Esophagus squamous epithelium (tissue), 5 donors: ENCODE data around the gene ITGAL. TPM values are rescaled to one million over a fixed set of nuclear protein-coding genes. Genes with fewer than 3 reads are reported as not detected.
A peak's percentile ranks its signal among the peaks of the same experiment; 100 is the strongest.

ENCODE experiments used
- DNase-seq: peaks from one replicate; lab custom pipeline; 2025; lab: John Stamatoyannopoulos, UW
- H3K27ac ChIP-seq, 4 donors: fragments of 200-600 bp; sonication (generic); one replicate each; pipeline ENCODE4 v1.5.1; 2016 to 2019; ENCODE audit warnings: mild to moderate bottlenecking in 1 of 4
- H3K27me3 ChIP-seq, 4 donors: fragments of 200-600 bp; sonication (generic); 1 replicate in 3 of 4; 2 replicates in 1 of 4; pipeline versions ENCODE4 v1.5.1 to v1.6.0; 2017 to 2021; ENCODE audit warnings: antibody characterized with exemption in 1 of 4
- H3K36me3 ChIP-seq, 3 donors: fragments of 200-600 bp; sonication (generic); one replicate each; pipeline ENCODE4 v1.5.1; 2016 to 2019
- H3K4me1 ChIP-seq, 3 donors: fragments of 200-600 bp; sonication (generic); one replicate each; pipeline ENCODE4 v1.5.1; 2017 to 2019
- H3K4me3 ChIP-seq, 4 donors: fragments of 200-600 bp; sonication (generic); 1 replicate in 3 of 4; 2 replicates in 1 of 4; pipeline ENCODE4 v1.5.1; 2016 to 2019; ENCODE audit warnings: mild to moderate bottlenecking in 2 of 4, moderate library complexity in 1 of 4
- H3K9me3 ChIP-seq, 3 donors: fragments of 200-600 bp; sonication (generic); one replicate each; pipeline ENCODE4 v1.5.1; 2016 to 2019
- POLR2A ChIP-seq, 4 donors: fragments of 450-650 bp; IDR thresholded peaks; one replicate each; pipeline ENCODE4 v1.6.1; 2017; ENCODE audit warnings: antibody characterized with exemption in 4 of 4, mild to moderate bottlenecking in 4 of 4, moderate library complexity in 3 of 4
- WGBS, 2 donors: methylation state at CpG; one replicate each; pipeline ENCODE4 v1.1.5; 2018; 5-methylcytosine and 5-hydroxymethylcytosine counted together
- intact Hi-C: fragments of 100-400 bp; cut with DNase I; formaldehyde crosslinking; loops from one replicate; pipeline ENCODE4 v1.15.0; 2022
- total RNA-seq, 4 donors: library from RNA; depleted of rRNA; stranded (reverse); fragments of >200 nt; gene quantifications; one replicate each; pipeline ENCODE4 v1.1.0, GENCODE V29; 2016
- TF ChIP-seq, protein P1 (sequence below), 6 experiments: fragments of 450-650 bp in 4 of 6; fragments of 200-600 bp in 2 of 6; sonication (generic) in 2 of 6; IDR thresholded peaks; one replicate each; pipeline ENCODE4 v1.5.1; 2016 to 2019; ENCODE audit warnings: antibody characterized with exemption in 6 of 6, mild to moderate bottlenecking in 4 of 6, moderate library complexity in 4 of 6
- donor health status: DM: yes; HTN: yes; CAD: no.

Gene ITGAL
- total RNA-seq, 4 donors from 2014 or later, result 1.3 to 4.4 (median 2.4) TPM

DNA sequence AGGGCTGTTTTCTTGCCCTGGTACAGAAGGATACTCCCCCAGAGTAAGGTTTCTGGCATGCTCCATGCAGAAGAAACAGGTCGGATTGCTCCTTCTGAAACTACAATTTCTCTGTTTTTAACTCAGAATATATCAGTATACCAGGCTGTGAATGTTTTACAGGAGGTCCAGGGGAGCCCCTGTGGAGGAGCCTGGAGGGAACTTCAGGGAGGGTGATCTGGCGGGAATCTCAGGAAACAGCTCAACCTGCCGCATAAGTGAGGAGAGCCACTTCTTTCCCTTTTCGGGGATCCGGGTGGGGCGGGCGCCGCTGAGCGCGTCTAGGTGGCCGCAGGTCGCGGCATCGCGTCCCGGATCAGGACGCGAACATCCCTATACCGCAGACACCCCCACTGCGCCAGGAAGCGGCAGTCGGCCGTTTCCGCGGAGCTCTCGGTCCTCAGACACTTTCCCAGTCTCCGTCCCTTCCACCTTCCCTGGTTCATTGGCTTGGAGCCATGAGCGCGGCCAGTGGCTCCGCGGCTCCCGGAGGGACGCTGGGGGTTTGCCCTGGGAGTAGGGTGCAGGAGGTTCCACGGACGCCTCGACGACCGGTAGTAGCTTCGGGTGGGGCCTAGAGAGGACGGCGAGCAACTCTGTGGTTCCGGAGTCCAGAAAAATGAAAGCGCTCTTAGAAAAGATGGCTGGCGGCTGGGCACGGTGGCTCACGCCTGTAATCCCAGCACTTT lies 88.7 kb downstream of the ITGAL start:
- Histone ChIP-seq H3K4me1 (peaks cover 16 to 36% (median 17%) of the 10 kb centered on the region in 3 donors), H3K36me3 (peaks cover 0 to 1% (median 0%) of the 10 kb centered on the region in 3 donors), H3K27ac (peak overlapping the region; percentile 34 to 75 (median 66)), H3K27me3 (no peaks in the 10 kb centered on the region), H3K4me3 (peak overlapping the region; percentile 28 to 61 (median 49)), H3K9me3 (no peaks in the 10 kb centered on the region)
- no peak for DNase-seq
- TF ChIP-seq POLR2A (IDR thresholded peaks at IDR 0.05), result no peak
- TF ChIP-seq, protein P1, sequence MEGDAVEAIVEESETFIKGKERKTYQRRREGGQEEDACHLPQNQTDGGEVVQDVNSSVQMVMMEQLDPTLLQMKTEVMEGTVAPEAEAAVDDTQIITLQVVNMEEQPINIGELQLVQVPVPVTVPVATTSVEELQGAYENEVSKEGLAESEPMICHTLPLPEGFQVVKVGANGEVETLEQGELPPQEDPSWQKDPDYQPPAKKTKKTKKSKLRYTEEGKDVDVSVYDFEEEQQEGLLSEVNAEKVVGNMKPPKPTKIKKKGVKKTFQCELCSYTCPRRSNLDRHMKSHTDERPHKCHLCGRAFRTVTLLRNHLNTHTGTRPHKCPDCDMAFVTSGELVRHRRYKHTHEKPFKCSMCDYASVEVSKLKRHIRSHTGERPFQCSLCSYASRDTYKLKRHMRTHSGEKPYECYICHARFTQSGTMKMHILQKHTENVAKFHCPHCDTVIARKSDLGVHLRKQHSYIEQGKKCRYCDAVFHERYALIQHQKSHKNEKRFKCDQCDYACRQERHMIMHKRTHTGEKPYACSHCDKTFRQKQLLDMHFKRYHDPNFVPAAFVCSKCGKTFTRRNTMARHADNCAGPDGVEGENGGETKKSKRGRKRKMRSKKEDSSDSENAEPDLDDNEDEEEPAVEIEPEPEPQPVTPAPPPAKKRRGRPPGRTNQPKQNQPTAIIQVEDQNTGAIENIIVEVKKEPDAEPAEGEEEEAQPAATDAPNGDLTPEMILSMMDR (IDR thresholded peaks at IDR 0.05), result no peak
- 11 to 43% methylated on average over 6 to 31 of the region's 46 CpGs for WGBS, 2 donors
- intact Hi-C loops, result no loop called here

GRCh38 chr16:30562021-30562420 lies 89.5 kb downstream of the ITGAL start:
- Histone ChIP-seq H3K4me3 (peak overlapping the region in 3 of 4 donors; percentile 45 to 61 (median 53)), H3K9me3 (no peaks in the 10 kb centered on the region), H3K27ac (peak overlapping the region in 3 of 4 donors; percentile 34 to 75 (median 67)), H3K27me3 (no peaks in the 10 kb centered on the region), H3K4me1 (peaks cover 9 to 30% (median 12%) of the 10 kb centered on the region in 3 donors), H3K36me3 (no peaks in the 10 kb centered on the region)
- WGBS, 2 donors, result 91 to 95% methylated on average over 10 to 14 of the region's 14 CpGs
- no peak for TF ChIP-seq POLR2A (IDR thresholded peaks at IDR 0.05)
- TF ChIP-seq, protein P1 (IDR thresholded peaks at IDR 0.05), result no peak
- intact Hi-C loops, result no loop called here
- no peak for DNase-seq

GRCh38 chr16:30565526-30565925 lies 93.0 kb downstream of the ITGAL start:
- Histone ChIP-seq H3K4me1 (peaks cover 10 to 48% (median 29%) of the 10 kb centered on the region in 3 donors), H3K9me3 (no peaks in the 10 kb centered on the region), H3K36me3 (peaks cover 0 to 6% (median 0%) of the 10 kb centered on the region in 3 donors), H3K4me3 (no peak overlapping the region), H3K27ac (no peak overlapping the region), H3K27me3 (no peaks in the 10 kb centered on the region)
- TF ChIP-seq, protein P1 (IDR thresholded peaks at IDR 0.05), result no peak
- no peak for TF ChIP-seq POLR2A (IDR thresholded peaks at IDR 0.05)
- intact Hi-C loops, result no loop called here
- no peak for DNase-seq
- whole genome bisulfite sequencing, 2 donors, result 64 to 76% methylated on average over 6 to 7 of the region's 7 CpGs

GRCh38 chr16:30565984-30566383 lies 93.4 kb downstream of the ITGAL start:
- Histone ChIP-seq H3K27ac (no peak overlapping the region), H3K27me3 (no peaks in the 10 kb centered on the region), H3K4me1 (peaks cover 15 to 50% (median 30%) of the 10 kb centered on the region in 3 donors), H3K4me3 (no peak overlapping the region), H3K36me3 (peaks cover 0 to 6% (median 0%) of the 10 kb centered on the region in 3 donors), H3K9me3 (no peaks in the 10 kb centered on the region)
- intact Hi-C loops, result no loop called here
- WGBS, 2 donors, result 57 to 73% methylated on average over 8 of the region's 8 CpGs
- TF ChIP-seq, protein P1 (IDR thresholded peaks at IDR 0.05), result no peak
- no peak for TF ChIP-seq POLR2A (IDR thresholded peaks at IDR 0.05)
- DNase-seq, result no peak

DNA sequence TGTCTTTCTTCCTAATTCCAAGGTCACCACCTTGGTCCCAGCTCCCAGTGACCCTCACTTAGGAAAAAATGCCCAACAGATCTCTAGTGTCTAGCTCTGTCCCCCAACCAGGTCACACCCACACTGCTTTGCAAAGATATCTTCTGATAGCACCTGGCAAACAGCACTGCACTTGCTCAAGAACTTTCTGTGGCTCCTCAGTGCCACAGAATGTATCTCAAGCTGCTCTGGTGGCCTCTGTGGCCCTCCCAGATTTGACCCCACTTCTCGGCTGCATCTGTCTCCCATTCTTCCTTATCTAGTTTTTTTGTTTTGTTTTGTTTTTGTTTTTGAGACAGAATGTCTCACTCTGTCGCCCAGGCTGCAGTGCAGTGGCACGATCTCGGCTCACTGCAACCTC lies 94.0 kb downstream of the ITGAL start:
- Histone ChIP-seq H3K4me3 (no peak overlapping the region), H3K9me3 (no peaks in the 10 kb centered on the region), H3K27me3 (no peaks in the 10 kb centered on the region), H3K4me1 (peaks cover 18 to 48% (median 28%) of the 10 kb centered on the region in 3 donors), H3K36me3 (peaks cover 0 to 6% (median 0%) of the 10 kb centered on the region in 3 donors), H3K27ac (no peak overlapping the region)
- no peak for DNase-seq
- WGBS, 2 donors, result 77 to 85% methylated on average over 4 of the region's 4 CpGs
- intact Hi-C loops, result no loop called here
- TF ChIP-seq, protein P1 (IDR thresholded peaks at IDR 0.05), result no peak
- no peak for TF ChIP-seq POLR2A (IDR thresholded peaks at IDR 0.05)
